Globus pallidus (tissue), 1 donor: Measurements from ENCODE around the gene BBLN.

Source experiments
- DNase-seq: peaks from one replicate; pipeline ENCODE4 v3.0.0-alpha.2; 2015; ENCODE audit warnings: low spot score

BBLN gene

GRCh38 chr9:128191406-128192046, 31.5 kb downstream of the BBLN start, which contains the start of gene CIZ1:
Gene CIZ1 (minus strand): TSS chr9:128191572. CDS start chr9:128190857, 715 bp downstream.
- DNase-seq = peak; percentile 78

GRCh38 chr9:128192601-128193371, 32.7 kb downstream of the BBLN start:
- peak; percentile 44 for DNase-seq

GRCh38 chr9:128193469-128194096, 33.5 kb downstream of the BBLN start:
- DNase-seq = no peak

GRCh38 chr9:128201441-128202369, 41.6 kb downstream of the BBLN start:
- no peak for DNase-seq

- no peak for DNase-seq
Observed at GRCh38 chr9:128202648-128203023, 42.6 kb downstream of the BBLN start.

GRCh38 chr9:128203024-128203706, 43.1 kb downstream of the BBLN start, which contains the start of gene DNM1:
Gene DNM1 (plus strand): TSS chr9:128203379. CDS start chr9:128203471, 92 bp downstream.
- DNase-seq = peak; percentile 57

GRCh38 chr9:128203707-128204551, 43.9 kb downstream of the BBLN start:
- DNase-seq = no peak

- no peak for DNase-seq
Observed at GRCh38 chr9:128204858-128205257, 44.8 kb downstream of the BBLN start.

GRCh38 chr9:128205296-128205944, 45.4 kb downstream of the BBLN start:
- no peak for DNase-seq

GRCh38 chr9:128206484-128206883, 46.4 kb downstream of the BBLN start:
- no peak for DNase-seq

- DNase-seq = no peak
Observed at GRCh38 chr9:128206916-128207910, 47.1 kb downstream of the BBLN start.

GRCh38 chr9:128208386-128208785, 48.3 kb downstream of the BBLN start:
- DNase-seq = no peak

- DNase-seq = no peak
Observed at GRCh38 chr9:128208946-128209669, 49.0 kb downstream of the BBLN start.

- no peak for DNase-seq
Observed at GRCh38 chr9:128211186-128211980, 51.3 kb downstream of the BBLN start.

- DNase-seq = no peak
Observed at GRCh38 chr9:128211981-128212281, 51.9 kb downstream of the BBLN start.
